Chondrocyte (in vitro differentiated cells): ENCODE measurements around the gene MED17. TPM values are rescaled to one million over a fixed set of nuclear protein-coding genes. Genes with fewer than 3 reads are reported as not detected.
A peak's percentile ranks its signal among the peaks of the same experiment; 100 is the strongest.

Experiments used
- DNase-seq: peaks from one replicate; pipeline ENCODE4 v3.0.0; 2021; ENCODE audit warnings: mixed read lengths, low spot score
- H3K27ac Mint-ChIP-seq: one replicate; pipeline ENCODE4 v1.8.0; 2021; ENCODE audit warnings: mild to moderate bottlenecking, moderate library complexity, mixed read lengths; ENCODE audit not compliant: unreplicated experiment
- H3K27me3 Mint-ChIP-seq: 2 replicates; pipeline ENCODE4 v1.8.0; 2021; ENCODE audit warnings: low read depth, mixed read lengths
- H3K36me3 Mint-ChIP-seq: 2 replicates; pipeline ENCODE4 v1.8.0; 2021; ENCODE audit warnings: low read depth, mixed read lengths
- H3K4me1 Mint-ChIP-seq: 2 replicates; pipeline ENCODE4 v1.8.0; 2021; ENCODE audit warnings: low read depth, mild to moderate bottlenecking, mixed read lengths
- H3K4me3 Mint-ChIP-seq: one replicate; pipeline ENCODE4 v1.8.0; 2021; ENCODE audit warnings: mild to moderate bottlenecking, moderate library complexity, mixed read lengths; ENCODE audit not compliant: unreplicated experiment
- H3K9me3 Mint-ChIP-seq: 2 replicates; pipeline ENCODE4 v1.8.0; 2021; ENCODE audit warnings: low read depth, mixed read lengths
- long read RNA-seq: library from polyadenylated mRNA; stranded (forward); transcript quantifications from one replicate; pipeline ENCODE4 v2.0.0, GENCODE V29; 2021
- total RNA-seq: library from RNA; stranded (reverse); gene quantifications from 3 replicates; pipeline ENCODE4 v1.2.1, GENCODE V29; 2021
- TF ChIP-seq, protein P1 (sequence below): fragments of 200-600 bp; sonication (generic); IDR thresholded peaks from 2 replicates; pipeline ENCODE4 v1.5.0; 2021; ENCODE audit warnings: antibody characterized with exemption, mild to moderate bottlenecking, moderate library complexity

Gene MED17, protein sequence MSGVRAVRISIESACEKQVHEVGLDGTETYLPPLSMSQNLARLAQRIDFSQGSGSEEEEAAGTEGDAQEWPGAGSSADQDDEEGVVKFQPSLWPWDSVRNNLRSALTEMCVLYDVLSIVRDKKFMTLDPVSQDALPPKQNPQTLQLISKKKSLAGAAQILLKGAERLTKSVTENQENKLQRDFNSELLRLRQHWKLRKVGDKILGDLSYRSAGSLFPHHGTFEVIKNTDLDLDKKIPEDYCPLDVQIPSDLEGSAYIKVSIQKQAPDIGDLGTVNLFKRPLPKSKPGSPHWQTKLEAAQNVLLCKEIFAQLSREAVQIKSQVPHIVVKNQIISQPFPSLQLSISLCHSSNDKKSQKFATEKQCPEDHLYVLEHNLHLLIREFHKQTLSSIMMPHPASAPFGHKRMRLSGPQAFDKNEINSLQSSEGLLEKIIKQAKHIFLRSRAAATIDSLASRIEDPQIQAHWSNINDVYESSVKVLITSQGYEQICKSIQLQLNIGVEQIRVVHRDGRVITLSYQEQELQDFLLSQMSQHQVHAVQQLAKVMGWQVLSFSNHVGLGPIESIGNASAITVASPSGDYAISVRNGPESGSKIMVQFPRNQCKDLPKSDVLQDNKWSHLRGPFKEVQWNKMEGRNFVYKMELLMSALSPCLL
- total RNA-seq, result 23.2 to 28.1 TPM (median 27.7 TPM) in 3 replicates
- long read RNA-seq, full-length matches to known transcripts, result 59 of 62 reads
- long read RNA-seq, partial matches to known transcripts, result 1 of 62 reads
- long read RNA-seq, other reads (novel, unspliced or antisense), result 2 of 62 reads

DNA sequence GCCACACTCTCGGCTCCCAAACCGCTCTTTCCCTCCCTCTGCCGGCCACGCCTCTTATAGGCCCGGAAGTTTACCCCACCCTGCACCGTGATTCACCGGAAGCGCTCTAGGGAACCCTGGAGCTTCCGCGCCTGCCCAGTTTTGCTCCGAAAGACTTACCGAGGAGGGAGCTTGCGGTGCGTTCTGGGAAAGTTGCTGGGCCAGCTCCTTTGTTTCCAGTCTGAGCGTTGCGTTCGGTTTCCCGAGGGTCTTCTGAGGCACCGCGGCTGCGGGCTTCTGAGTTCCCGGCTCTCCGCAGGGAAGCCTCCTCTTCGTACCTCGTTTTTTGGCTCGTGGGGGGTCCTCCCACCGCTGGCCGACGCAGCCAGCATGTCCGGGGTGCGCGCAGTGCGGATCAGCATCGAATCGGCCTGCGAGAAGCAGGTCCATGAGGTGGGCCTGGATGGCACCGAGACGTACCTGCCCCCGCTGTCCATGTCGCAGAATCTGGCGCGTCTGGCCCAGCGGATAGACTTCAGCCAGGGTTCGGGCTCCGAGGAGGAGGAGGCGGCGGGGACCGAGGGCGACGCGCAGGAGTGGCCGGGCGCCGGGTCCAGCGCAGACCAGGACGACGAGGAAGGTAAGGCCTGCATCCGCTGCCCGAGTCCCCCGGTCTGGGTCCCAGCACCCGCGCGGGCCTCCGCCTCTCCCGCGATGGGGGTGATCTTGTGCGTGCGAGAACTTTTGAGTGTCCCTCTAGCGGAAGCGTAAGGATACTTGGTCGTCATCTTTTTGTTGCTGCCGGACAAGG, at the start of gene MED17:
TSS of gene MED17 (plus strand) at position 138 of the 790 bp plus-strand sequence. CDS start at position 370, 232 bp downstream.
- Mint-ChIP-seq H3K36me3 (no peaks in the 10 kb centered on the region), H3K27me3 (no peaks in the 10 kb centered on the region), H3K27ac (peak within 1 kb of the TSS; percentile 86), H3K4me3 (peak within 1 kb of the TSS; percentile 95), H3K4me1 (peaks cover 40% of the 10 kb centered on the region), H3K9me3 (no peaks in the 10 kb centered on the region)
- DNase-seq, result peak; percentile 95
- TF ChIP-seq, protein P1, sequence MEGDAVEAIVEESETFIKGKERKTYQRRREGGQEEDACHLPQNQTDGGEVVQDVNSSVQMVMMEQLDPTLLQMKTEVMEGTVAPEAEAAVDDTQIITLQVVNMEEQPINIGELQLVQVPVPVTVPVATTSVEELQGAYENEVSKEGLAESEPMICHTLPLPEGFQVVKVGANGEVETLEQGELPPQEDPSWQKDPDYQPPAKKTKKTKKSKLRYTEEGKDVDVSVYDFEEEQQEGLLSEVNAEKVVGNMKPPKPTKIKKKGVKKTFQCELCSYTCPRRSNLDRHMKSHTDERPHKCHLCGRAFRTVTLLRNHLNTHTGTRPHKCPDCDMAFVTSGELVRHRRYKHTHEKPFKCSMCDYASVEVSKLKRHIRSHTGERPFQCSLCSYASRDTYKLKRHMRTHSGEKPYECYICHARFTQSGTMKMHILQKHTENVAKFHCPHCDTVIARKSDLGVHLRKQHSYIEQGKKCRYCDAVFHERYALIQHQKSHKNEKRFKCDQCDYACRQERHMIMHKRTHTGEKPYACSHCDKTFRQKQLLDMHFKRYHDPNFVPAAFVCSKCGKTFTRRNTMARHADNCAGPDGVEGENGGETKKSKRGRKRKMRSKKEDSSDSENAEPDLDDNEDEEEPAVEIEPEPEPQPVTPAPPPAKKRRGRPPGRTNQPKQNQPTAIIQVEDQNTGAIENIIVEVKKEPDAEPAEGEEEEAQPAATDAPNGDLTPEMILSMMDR, result peak; percentile 72

DNA sequence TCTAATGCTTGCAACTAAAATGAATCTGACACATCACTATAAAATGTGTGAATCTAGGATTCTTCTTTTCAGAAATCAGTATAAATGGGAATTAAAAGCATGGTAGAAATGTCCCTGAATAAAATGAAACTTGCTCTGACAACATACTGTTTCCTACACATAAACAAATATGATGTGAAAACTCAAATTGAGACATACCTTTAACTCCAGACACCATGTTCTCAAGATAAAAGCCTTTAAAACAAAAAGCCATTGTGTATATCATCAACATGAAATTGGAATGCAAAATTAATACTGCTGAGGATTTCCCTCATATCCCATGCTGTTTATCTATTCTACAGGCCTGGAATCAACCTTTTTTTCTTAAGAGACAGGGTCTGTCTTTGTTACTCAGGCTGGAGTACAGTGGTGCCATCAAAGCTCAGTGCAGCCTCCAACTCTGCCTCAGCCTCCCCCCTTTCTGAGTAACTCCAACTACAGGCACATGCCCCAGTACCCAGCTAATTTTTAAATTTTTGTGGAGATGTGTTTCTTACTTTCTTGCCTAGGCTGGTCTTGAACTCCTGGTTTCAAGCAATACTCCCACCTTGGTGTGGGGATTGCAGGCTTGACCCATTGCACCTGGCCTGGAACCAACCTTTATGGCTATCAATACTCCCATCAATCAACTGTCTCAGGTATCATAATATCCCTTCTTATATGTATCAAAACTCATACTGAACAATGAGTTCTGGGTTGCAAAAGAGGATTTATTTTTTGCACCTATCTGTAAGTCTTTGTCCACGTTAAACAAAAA, 49.5 kb upstream of the MED17 start:
- no peak overlapping the region for H3K4me3 Mint-ChIP-seq
- peak overlapping the region; percentile 45 for H3K27ac Mint-ChIP-seq
- peaks cover 63% of the 10 kb centered on the region for H3K36me3 Mint-ChIP-seq
- TF ChIP-seq, protein P1, result no peak
- no peaks in the 10 kb centered on the region for H3K9me3 Mint-ChIP-seq
- no peaks in the 10 kb centered on the region for H3K27me3 Mint-ChIP-seq
- H3K4me1 Mint-ChIP-seq, result peaks cover 56% of the 10 kb centered on the region
- no peak for DNase-seq

DNA sequence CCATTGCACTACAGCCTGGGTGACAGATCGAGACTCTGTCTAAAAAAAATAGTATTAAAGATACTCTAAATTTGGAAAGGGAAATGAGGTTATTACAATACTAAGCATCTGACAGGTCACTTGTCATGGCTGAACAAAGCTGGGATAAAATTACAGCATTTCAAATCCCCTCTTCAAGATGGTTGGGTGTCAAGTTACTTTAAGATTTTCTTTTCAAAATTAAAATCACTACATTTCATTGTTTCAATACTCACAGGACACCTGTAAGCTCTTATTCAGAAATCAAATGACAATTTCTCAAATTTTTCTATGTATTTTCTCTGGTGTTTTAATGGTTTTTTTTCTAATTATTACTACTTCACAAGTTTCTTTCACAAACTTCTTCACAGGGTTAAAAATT, 48.5 kb upstream of the MED17 start:
- Mint-ChIP-seq H3K4me3 (no peak overlapping the region), H3K36me3 (peaks cover 62% of the 10 kb centered on the region), H3K27ac (peak overlapping the region; percentile 67), H3K27me3 (no peaks in the 10 kb centered on the region), H3K4me1 (peaks cover 64% of the 10 kb centered on the region), H3K9me3 (no peaks in the 10 kb centered on the region)
- TF ChIP-seq, protein P1, result no peak
- no peak for DNase-seq

DNA sequence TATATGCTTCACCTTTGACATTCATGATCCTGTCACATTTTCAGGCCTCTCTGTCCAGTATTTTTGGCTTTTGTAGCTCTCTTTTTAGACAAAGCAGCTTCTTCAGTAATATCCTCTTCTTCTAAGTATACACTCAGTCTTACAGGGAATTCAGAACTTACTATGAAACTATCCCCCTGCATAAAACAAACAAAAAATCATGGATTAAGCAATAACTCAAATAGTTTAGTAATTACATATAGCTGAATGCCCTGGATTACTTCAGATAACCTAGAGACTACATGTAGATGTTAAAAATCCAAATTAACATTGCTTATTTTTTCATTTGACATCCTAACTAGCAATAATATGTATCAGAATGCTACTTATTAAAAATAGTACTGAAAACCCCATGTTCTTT, 48.0 kb upstream of the MED17 start:
- no peaks in the 10 kb centered on the region for H3K27me3 Mint-ChIP-seq
- H3K4me3 Mint-ChIP-seq, result no peak overlapping the region
- no peaks in the 10 kb centered on the region for H3K9me3 Mint-ChIP-seq
- TF ChIP-seq, protein P1, result no peak
- H3K4me1 Mint-ChIP-seq, result peaks cover 66% of the 10 kb centered on the region
- H3K27ac Mint-ChIP-seq, result peak overlapping the region; percentile 67
- no peak for DNase-seq
- peaks cover 63% of the 10 kb centered on the region for H3K36me3 Mint-ChIP-seq
